GM19452 (cell line): Measurements from ENCODE around the gene AP5B1.
"Not testable (repeated sequence)": the region's sequence is repeated elsewhere in the genome, so short reads cannot be mapped to it uniquely, and the experiment has no call there.

ENCODE experiments used
- ATAC-seq: cut with Tn5 transposase; IDR thresholded peaks from one replicate; pipeline ENCODE4 v1.9.1; 2021; ENCODE audit not compliant: unreplicated experiment

AP5B1 gene

GRCh38 chr11:65767806-65768205 is 13.0 kb downstream of the AP5B1 start:
- not testable (repeated sequence) for ATAC-seq

GRCh38 chr11:65767406-65767805 is 13.4 kb downstream of the AP5B1 start:
- no peak for ATAC-seq

- ATAC-seq: no peak
Observed at GRCh38 chr11:65766535-65766934, 14.2 kb downstream of the AP5B1 start.

GRCh38 chr11:65764434-65764833 is 16.3 kb downstream of the AP5B1 start:
- no peak for ATAC-seq

- ATAC-seq: not testable (repeated sequence)
Observed at GRCh38 chr11:65762816-65763215, 18.0 kb downstream of the AP5B1 start.

- ATAC-seq: not testable (repeated sequence)
Observed at GRCh38 chr11:65762169-65762568, 18.6 kb downstream of the AP5B1 start.

GRCh38 chr11:65745049-65745448 is 35.7 kb downstream of the AP5B1 start:
- ATAC-seq: no peak

- no peak for ATAC-seq
Observed at GRCh38 chr11:65744699-65745042, 36.1 kb downstream of the AP5B1 start.

- ATAC-seq: no peak
Observed at GRCh38 chr11:65744026-65744698, 36.6 kb downstream of the AP5B1 start.

GRCh38 chr11:65743681-65744025 is 37.1 kb downstream of the AP5B1 start:
- ATAC-seq: no peak

- no peak for ATAC-seq
Observed at GRCh38 chr11:65742353-65742752, 38.4 kb downstream of the AP5B1 start.

GRCh38 chr11:65741185-65741584 is 39.6 kb downstream of the AP5B1 start:
- ATAC-seq: no peak

- no peak for ATAC-seq
Observed at GRCh38 chr11:65739022-65739421, 41.8 kb downstream of the AP5B1 start.

- ATAC-seq: no peak
Observed at GRCh38 chr11:65736810-65737209, 44.0 kb downstream of the AP5B1 start.

- not testable (repeated sequence) for ATAC-seq
Observed at GRCh38 chr11:65735111-65735510, 45.7 kb downstream of the AP5B1 start.

GRCh38 chr11:65730461-65730860 is 50.3 kb downstream of the AP5B1 start:
- ATAC-seq: no peak

- no peak for ATAC-seq
Observed at GRCh38 chr11:65727865-65728264, 52.9 kb downstream of the AP5B1 start.

GRCh38 chr11:65726660-65727059 is 54.1 kb downstream of the AP5B1 start:
- no peak for ATAC-seq
